ENCODE results near the gene ZFYVE27.

ZFYVE27 gene

DNA sequence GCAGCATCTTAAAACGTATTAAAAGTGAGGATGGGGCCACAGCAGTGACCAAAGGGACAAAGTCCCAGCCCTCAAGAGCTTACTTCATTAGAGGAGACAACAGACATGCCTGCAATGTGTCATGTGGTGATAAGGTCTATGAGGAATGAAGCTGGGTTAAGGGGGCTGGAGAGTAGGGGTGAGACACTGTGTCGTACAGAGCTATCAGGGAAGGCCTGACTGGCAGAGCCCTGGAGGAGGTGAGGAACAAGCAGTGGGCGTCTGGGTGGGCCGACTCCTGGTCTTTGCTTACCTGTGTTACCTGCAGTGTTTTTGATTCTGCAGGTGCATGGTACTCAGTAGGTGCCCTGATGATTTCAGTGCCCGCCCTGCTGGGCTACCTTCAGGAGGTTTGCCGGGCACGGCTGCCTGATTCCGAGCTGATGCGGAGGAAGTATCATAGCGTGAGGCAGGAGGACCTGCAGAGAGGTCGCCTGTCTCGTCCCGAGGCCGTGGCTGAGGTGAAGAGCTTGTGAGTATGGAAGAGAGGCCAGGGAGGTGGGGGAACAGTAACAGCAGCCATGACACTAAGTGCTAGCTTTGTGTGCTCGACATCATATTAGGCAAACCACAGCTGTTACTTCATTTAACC is 7.6 kb downstream of the ZFYVE27 start:
- no peak for DNase-seq

DNA sequence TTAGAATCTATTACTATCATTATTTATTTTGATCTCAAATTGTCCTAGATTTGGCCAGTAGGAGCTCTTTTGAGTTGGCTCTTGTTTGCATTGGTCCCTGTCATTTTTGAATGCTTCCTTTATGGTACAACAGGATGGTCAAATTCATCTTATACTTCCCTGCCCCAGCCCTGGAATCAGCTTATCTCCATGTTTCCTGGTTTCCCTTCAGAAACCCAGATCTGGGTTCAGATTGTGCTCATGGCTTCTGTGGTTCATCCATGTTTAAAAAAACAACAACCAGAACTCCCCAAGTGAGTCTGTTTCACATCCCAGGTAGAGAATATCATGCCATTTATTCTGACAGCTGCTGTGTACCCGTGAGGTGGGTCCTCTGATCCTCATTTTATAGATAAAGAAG is 10.6 kb downstream of the ZFYVE27 start:
- DNase-seq, result no peak

DNA sequence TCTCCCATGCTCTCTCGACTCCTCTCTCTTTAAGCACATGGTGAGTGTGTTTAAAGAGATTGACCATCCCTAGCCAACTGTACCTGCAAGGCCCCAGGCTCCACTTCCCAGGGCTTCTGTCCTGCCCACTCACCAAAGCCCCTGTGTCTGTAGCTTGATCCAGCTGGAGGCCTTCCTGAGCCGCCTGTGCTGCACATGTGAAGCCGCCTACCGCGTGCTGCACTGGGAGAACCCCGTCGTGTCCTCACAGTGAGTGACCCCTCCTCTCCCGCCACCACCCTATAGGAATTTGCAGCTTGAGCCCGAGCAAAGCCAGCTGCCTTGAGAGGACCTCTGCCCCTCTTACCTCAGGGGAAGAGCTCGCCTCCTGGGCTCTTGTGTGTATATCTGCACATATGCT is 11.2 kb downstream of the ZFYVE27 start:
- no peak for DNase-seq

DNA sequence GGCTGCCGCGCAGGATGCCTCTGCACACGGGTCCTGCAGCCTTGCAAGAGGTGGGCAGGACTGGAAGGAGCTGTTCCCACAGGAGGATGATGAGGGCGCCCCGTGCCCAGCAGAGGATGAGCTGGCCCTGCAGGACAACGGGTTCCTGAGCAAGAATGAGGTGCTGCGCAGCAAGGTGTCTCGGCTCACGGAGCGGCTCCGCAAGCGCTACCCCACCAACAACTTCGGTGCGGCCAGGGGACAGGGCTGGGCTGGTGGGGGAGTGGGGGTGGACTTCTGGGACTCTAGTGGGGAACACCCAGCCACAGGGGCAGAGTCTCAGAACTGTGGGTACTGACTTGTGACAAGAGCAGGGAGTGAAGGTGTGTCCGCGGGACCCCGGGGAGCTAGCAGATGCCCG is 16.0 kb downstream of the ZFYVE27 start:
- DNase-seq, result no peak

DNA sequence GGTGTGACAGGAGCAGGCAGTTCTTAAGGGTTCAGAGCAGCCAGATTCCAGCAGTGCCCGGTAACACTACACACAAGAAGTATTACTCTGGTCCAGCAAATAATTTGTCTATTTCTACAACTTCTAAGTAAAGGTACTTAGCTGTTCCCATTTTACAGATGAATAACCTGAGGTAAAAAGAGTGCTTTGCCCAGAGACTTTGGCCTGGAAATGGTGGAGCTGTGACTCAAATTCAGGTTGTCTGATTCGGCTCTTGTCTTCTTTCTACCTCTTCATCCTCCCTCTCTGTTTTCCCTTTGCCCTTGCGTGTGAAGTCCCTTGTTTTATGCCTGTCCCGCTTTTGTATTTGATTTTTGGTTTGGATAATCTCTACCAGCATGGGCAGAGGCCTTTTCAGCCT is 17.8 kb downstream of the ZFYVE27 start:
- DNase-seq, result no peak

DNA sequence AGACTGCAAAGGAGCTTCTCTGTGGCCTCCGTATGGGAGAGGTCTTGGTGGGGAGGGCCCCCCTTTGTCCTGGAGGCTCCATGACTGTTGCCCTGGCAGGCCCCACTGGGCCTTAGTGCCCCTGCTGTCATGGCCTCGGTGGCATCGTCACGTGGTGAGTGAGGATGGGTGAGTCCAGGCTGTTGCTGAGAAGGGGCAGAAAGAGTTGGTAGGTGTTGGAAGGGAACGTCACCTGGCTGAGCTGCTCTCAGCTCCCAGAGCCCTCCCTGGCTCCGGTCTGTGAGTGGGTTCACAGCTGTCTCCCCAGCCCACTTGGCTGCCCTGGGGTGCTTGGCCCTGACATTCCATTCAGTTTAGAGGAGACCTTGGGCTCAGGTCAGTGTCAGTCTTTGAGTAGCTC is 18.8 kb downstream of the ZFYVE27 start:
- no peak for DNase-seq

DNA sequence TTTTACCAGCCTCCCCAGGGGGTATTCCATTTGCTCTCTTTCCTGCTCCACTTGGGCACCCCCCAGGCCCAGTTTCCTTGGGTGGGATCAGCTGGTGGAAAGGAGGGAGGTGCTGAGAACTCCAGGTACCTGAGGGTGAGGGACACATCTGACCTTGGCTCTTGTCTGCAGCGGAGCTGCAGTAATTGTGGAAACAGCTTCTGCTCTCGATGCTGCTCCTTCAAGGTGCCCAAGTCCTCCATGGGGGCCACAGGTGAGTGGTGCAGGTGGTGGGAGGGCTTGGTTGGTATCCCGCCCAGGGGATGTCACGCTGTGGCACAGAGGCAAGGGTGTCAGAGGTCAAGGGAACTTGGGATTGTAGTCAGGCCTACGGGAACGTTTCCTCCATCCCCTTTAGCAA is 20.5 kb downstream of the ZFYVE27 start:
- DNase-seq, result no peak

DNA sequence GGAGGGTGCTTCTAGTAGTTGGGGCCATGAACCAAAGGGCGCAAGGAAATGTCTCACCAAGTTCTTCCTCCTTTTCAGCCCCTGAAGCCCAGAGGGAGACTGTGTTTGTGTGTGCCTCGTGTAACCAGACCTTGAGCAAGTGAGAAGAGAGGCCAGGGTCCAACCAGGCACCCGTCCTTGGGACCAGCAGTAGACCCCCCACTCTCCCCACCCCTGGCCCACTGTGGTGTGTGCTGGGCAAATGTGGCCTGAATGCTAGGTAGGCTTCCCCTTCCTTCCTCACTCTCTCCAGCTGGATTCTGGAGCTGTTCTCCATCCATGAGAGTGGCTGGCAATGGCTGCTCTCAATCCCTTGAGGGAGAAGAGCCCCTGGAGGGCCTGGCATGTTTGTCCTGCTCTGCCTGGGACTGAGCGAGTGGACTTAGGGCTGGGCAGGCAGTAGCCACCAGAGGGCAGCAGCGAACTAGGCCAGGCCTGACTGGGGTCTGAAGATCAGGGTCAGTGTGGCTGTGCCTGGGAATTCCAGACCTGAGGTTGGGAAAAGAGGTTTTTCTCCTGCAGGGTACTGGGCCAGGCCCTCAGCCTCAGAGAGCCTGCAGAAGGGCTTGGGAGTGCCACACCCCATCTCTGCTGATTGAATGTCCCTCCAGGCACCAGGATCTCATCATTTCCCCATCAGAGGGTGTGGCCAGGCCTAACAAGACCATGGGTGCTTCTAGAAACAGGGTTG is 22.4 kb downstream of the ZFYVE27 start:
- no peak for DNase-seq

DNA sequence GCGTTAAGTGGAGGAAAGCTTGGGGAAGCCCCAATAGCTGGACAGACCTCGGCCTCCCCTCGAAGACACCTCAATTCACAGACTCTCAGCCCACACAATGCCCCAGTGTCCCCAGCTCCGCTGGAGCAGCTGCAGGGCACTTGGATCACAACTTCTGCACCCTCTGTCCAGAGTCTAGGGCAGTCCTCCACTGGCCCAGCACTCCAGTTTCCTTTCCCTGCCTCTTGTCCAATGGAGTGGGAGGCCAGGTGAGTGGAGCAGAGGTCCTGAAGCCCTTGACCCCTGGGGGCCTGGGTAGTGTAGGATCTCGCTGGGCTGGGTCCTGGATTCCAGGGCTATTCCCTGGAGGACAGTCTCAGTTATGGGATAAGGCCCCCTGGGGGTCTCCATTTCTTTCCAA is 23.0 kb downstream of the ZFYVE27 start:
- DNase-seq, result no peak

DNA sequence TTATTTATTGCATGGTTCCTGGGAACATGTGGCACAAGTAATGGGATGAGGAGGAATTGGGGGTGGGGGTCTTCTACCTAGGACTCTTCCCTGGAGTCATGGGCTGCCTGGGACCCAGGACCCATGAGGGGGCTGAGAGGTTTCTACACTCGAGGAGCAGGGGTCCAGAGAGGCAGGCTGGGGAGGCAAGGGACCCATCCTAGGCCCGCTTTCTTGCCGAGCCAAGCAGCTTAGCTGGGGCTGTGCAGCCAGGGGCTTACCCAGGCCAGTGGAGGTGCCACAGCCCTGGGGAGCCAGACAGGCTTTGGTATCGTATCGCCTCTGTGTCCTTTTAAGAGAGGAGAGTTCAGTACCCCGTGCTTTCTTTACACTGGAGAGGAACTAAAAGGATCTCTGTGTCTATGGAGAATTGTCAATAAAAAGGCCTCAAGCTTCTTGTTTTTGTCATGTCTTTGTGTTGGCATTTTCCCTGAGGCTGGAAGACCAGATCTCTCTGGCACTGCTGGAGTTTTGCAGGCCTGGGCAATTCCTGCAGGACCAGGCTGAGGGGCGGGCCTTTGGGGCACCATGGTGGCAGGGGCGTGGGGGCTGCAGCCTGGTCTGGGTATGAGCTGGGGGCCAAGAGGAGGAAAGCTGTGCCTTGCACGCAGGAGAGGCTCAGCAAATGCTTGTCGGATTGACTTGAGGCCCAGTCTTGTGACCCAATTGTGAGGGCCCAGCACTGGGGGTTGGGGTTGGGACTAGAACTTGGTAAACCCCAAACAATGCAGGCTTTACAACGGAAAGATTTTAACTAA is 23.7 kb downstream of the ZFYVE27 start:
- DNase-seq, result no peak

DNA sequence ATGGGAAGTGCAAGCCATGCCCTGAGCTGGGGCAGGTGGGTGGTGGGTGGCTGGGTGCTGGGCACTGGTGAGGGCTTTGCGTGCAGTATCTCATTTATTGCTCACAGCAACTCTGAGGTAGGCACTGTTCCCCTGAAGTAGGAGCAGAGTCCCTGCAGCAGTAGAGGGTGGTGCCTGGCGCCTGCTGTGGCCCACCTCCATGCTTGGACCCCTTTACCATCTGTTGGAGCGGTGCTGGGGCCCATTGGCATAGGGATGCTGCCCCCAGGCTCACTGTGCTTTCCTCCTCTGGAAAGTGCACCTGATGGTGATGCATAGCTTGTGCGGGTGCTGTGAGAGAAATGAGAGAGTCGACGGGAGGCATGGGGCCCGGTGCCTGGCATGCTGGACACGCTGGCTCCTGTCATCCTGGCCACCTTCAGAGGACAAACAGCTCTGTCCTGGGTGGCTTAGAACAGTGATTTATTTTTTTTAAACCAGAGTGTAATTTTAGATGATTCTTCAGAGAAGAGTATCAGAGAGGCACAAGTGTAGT is 24.5 kb downstream of the ZFYVE27 start:
- DNase-seq, result no peak

DNA sequence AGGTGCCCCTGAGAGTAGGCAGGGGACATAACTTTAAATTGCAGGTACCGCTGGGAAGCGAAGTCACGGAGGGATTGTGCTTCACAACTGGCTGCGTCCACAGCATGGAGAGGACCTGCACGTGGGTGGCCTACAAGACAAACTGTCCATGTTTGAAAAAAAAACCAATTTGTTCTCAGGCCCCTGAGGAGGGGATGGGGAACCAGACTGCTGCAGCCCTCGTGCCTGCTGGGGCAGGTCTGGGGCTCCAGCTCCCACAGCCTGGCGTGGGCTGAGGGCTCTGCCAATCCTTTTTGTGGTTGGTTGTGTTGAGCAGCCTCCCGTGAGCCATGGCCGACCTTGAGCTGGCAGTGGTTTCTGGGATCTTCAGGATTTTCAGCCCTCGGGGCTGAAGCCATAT is 25.1 kb downstream of the ZFYVE27 start:
- DNase-seq, result no peak

DNA sequence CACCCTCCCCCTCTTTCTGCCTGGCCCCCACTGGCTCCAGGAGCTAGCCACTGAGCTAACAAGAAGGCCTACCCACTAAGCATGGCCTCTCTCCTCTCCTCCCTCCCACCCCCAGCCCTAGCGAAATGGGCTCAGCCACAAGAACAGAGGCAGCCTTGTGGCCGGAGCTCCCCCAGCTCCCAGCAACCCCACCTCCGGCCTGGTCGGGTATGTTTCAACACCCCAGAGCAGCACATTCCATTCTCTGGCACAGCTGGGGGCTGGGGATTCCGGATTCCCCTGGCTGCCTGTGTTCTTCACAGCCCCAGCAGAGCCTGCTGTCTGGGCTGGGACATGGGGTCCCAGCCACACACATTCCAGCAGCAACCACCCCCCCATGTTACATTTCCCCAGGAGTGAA is 25.9 kb downstream of the ZFYVE27 start:
- DNase-seq, result no peak

DNA sequence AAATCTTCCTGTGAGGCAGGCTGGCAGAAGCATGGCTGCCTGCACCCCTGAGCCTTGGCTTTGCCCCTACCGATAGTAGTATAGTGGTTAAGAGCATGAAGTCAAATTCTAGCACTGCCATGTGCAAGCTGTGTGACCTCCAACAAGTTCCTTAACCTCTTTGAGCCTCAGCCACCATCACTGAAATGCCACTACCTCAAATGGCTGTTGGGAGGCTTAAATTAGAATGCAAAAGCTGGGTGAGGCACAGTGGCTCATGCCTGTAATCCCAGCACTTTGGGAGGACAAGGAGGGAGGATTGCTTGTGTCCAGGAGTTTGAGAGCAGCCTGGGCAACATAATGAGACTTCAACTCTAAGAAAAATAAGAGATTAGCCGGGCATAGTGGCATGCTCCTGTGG is 26.5 kb downstream of the ZFYVE27 start:
- no peak for DNase-seq

DNA sequence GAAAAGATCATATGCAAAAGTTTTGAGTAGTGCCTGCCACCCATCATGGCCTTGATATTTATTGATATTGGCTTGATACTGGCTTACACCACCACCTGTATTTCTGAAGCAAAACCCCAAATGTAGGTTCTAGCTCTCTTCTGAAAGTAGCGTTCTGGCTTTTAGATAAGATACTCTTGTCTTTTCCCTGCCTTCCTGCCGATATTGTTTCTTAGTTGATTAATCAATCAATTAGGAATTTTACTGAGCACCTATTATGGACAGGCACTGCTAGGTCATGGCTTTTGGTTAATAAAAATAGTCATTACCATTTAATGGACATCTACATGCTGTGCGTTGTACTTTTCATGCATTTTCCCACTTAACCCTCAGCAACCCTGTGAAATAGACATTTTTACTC is 27.0 kb downstream of the ZFYVE27 start:
- no peak for DNase-seq

DNA sequence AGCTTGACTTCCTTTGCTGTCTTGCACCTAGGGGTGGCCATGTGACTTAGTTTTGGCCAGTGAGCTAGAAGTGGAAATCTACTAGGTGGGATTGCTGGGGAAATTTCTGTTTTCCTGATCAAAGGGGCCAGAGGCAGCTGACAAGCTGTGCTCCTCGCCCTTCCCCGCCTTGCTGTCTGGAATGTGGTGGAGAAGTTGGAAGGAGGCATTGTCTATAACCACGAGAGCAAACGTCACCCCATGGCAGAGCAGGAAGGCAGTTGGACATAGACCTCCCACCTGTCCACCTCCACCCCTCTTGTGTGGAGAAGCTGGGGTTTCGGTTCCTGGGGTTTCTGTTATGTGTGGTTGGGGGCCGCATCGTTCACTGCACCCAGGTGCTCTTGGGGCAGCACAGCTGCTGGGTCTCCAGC is 27.6 kb downstream of the ZFYVE27 start:
- no peak for DNase-seq

DNA sequence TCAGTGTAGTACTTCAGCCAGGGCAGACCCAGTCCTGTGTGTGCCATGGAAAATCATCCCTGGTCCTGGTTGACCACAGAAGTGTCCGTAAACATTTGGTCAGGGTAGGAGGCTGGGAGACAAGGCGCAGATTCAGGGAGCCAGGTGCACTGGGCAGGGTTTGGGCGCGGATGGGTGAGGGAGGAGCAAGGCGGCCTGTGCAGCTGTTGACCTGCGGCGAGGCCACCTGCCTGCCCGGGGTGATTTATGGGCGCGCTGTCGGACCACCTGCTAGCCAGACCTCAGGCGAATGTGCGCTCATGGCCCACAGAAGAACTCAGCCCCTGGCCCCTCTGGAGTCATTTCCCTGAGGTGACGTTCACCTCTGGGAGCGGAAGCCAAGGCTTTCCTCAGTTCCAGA is 28.3 kb downstream of the ZFYVE27 start:
- no peak for DNase-seq

DNA sequence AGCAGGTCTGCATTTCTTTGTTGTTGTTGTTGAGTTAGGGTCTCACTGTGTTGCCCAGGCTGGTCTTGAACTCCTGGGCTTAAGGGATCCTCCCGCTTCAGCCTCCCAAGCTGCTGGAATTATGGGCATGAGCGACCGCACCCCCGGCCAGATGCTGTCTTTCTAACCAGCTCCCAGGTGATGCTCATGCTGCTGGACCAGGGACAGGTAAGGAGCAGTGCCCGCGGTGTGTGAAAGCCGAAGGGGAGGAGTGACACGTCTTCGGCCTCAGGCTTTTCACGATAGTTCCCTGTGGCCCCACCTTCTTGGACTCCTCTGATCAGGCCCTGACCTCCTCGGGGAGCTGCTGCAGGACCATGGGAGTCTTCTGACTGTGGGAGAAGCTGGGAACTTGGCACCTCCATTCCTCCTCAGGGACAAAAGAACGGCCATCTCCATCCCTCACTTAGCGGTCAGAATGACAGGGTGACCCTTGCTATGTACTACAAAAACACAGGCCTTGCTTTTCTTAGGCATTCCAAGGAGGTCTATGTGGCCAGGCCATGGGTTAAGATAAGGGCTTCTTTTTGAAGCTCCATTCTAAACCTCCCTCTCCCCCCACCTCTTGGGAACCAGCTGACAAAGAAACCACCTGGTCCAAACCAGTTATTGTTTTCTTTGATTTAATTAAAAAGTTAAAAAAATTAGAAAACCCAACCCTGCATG is 29.3 kb downstream of the ZFYVE27 start:
- no peak for DNase-seq

DNA sequence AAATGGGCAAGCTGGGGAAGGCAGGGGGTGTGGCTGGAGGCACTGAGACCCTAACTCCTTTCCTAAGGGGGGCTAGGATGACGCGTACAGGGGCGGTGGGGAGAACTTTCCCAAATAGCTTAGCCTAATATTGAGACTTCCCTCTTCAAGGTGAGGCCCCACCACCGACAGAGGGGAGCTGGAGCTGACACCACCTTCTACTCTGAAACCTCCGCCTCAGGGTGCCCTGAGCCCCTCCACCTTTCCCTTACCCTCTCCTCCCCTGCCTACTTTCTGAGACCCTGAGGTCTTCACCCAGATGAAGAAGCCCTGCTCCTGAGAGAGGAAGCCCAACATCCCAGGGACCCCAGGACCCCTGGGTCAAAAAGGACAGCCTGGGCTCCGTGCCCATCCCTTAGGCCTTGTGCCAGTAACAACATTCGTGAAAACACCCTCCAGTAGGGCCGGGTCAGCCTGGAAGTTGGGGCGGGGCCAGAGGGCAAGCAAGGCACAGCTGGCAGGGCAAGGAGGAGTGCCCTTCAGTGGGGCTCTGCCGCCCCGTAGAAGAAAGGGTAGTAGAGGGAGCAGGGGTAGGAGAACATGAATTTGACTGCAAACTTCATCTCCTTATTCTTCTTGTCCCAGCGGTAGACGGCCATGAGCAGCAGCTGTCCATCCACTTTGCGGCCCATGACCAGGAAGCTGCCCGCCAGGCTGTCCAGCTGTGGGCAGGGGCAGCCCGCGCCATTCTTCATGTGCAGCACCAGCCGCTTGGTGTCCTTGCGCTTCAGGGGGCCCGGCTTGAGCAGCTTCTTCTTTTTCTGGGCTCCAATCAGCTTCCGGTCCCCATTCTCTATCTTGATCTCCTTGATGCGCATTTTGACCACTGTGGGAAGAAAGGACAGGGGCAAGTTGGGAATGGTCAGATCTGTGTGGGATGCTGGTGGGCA is 30.3 kb downstream of the ZFYVE27 start:
- no peak for DNase-seq

DNA sequence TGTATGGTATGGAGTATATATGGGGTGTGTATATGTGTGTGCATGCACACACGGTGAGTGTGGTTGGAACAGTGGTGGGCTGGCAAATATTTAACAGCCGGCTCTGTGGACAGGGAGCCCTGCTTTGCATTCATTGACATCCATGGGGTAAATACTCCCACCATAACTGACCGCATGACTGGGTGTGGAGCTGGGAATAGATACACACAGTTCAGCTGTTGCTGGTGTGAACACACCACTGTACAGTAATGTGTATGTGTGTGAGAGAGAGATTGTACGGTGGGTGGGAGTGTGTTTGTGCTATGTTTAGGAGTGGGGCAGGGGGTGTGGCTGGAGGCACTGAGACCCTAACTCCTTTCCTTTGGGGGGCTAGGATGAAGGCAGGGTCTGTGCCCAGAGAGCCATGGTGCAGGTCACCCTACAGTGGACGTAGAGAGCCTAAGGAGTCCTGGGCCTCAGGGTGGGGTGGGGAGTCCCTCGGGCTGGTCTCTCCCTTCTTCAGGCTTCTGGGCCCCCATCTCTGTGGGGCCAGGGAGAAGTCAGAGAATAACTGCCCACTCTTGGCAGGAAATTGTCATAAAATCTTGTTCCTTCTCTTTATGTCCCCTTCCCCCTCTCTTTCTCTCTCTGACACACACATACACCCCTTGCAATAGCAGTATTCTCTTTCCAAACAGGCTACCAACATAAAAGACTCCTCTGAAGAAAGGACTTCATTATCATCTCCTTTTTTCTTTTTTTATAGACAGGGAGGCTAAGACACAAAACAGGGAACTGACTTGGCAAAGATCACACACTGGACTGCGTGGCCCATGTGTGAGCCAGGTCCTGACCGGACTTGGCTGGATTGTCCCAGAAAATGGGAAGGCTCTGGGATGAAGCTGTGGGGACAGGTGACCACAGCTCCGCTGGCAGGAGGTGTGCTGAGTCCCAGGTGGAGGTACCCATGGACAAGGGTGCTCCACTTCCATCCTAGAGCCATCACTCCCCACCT is 31.7 kb downstream of the ZFYVE27 start:
- no peak for DNase-seq

DNA sequence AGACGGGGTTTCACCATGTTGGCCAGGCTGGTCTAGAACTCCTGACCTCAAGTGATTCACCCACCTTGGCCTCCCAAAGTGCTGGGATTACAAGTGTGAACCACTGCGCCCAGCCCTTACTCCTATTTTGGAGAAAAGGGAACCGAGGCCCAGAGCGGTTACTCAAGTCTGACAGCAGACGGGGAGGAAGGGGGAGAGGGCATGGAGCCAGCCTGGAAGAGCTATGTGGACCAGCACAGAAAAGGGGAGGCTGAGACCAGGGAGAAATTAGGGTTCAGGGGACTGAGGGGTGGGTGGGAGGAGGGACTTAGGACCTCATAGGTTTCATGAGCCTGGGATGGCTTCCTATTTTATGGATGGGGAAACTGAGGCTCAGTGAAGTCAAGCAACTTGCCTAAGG is 33.3 kb downstream of the ZFYVE27 start:
- DNase-seq, result no peak

Measured in NCI-H2107 (cell line).